D721Med (cell line): ENCODE results near the gene PRKCZ.
"Not testable (repeated sequence)": the region's sequence is repeated elsewhere in the genome, so short reads cannot be mapped to it uniquely, and the experiment has no call there.

Experiments
- DNase-seq: peaks from one replicate; pipeline ENCODE4 v3.0.0; 2011; ENCODE audit warnings: low spot score; ENCODE audit not compliant: insufficient read length
- FAIRE-seq: peaks from 2 replicates; lab custom pipeline; 2011; peaks lifted over from hg19 to GRCh38; lab: Jason Lieb, UNC
- TF ChIP-seq, protein P1 (sequence below): IDR thresholded peaks from 2 replicates; pipeline ENCODE4 v1.5.1; 2012; ENCODE audit warnings: mild to moderate bottlenecking, control low read depth; ENCODE audit not compliant: insufficient read depth; ENCODE audit errors: missing control alignments

The PRKCZ gene

GRCh38 chr1:2135941-2136340 lies 85.7 kb downstream of the PRKCZ start:
- FAIRE-seq (no peak), DNase-seq (no peak)
- TF ChIP-seq, protein P1, sequence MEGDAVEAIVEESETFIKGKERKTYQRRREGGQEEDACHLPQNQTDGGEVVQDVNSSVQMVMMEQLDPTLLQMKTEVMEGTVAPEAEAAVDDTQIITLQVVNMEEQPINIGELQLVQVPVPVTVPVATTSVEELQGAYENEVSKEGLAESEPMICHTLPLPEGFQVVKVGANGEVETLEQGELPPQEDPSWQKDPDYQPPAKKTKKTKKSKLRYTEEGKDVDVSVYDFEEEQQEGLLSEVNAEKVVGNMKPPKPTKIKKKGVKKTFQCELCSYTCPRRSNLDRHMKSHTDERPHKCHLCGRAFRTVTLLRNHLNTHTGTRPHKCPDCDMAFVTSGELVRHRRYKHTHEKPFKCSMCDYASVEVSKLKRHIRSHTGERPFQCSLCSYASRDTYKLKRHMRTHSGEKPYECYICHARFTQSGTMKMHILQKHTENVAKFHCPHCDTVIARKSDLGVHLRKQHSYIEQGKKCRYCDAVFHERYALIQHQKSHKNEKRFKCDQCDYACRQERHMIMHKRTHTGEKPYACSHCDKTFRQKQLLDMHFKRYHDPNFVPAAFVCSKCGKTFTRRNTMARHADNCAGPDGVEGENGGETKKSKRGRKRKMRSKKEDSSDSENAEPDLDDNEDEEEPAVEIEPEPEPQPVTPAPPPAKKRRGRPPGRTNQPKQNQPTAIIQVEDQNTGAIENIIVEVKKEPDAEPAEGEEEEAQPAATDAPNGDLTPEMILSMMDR, result no peak

- FAIRE-seq (no peak), DNase-seq (no peak)
- TF ChIP-seq, protein P1, result no peak
These were observed 86.4 kb downstream of the PRKCZ start for GRCh38 chr1:2136386-2137235.

GRCh38 chr1:2137257-2138121 lies 87.3 kb downstream of the PRKCZ start:
- TF ChIP-seq, protein P1, result no peak
- FAIRE-seq (no peak), DNase-seq (no peak)

- not testable (repeated sequence) for DNase-seq, FAIRE-seq
These were observed 88.9 kb downstream of the PRKCZ start for GRCh38 chr1:2139156-2139555.

- DNase-seq (no peak), FAIRE-seq (no peak)
- TF ChIP-seq, protein P1, result no peak
These were observed 90.8 kb downstream of the PRKCZ start for GRCh38 chr1:2141025-2141424.

GRCh38 chr1:2143814-2144500 lies 93.7 kb downstream of the PRKCZ start:
- no peak for DNase-seq
- FAIRE-seq, result no peak
- TF ChIP-seq, protein P1, result no peak

GRCh38 chr1:2144501-2145090 lies 94.4 kb downstream of the PRKCZ start:
- TF ChIP-seq, protein P1, result no peak
- no peak for FAIRE-seq
- no peak for DNase-seq
